ENCODE results near the gene EIPR1. TPM values are rescaled to one million over a fixed set of nuclear protein-coding genes. Genes with fewer than 3 reads are reported as not detected.
A peak's percentile ranks its signal among the peaks of the same experiment; 100 is the strongest.

The EIPR1 gene
- total and polyA plus RNA-seq, 2 experiments from 2014 or later: 17.4 to 46.3 TPM

GRCh38 chr2:3282056-3282998, 95.3 kb downstream of the EIPR1 start:
- H3K4me3 Mint-ChIP-seq: no peak overlapping the region
- H3K36me3 Mint-ChIP-seq (ENCODE audit: low read depth): peaks cover 10% of the 10 kb centered on the region
- ATAC-seq (peak; percentile 27), DNase-seq (ENCODE audit: low spot score) (no peak)
- Histone ChIP-seq H3K36me3 (ENCODE audit: insufficient read depth) (no peaks in the 10 kb centered on the region), H3K9me2 (ENCODE audit: insufficient read depth) (no peaks in the 10 kb centered on the region), H2AFZ (no peak overlapping the region), H4K20me1 (replicated peaks; ENCODE audit: insufficient read depth) (peaks cover 3% of the 10 kb centered on the region; the same call in 1 of the 2 replicates), H3K4me3 (no peak overlapping the region), H3K4me1 (ENCODE audit: insufficient read depth) (no peaks in the 10 kb centered on the region), H3K27me3 (ENCODE audit: insufficient read depth) (no peaks in the 10 kb centered on the region), H3F3A (replicated peaks; ENCODE audit: low read depth) (no peaks in the 10 kb centered on the region), H3K79me2 (replicated peaks; ENCODE audit: insufficient read depth) (peaks cover 4% of the 10 kb centered on the region), H3K4me2 (no peak overlapping the region), H3K27ac (ENCODE audit: low read depth) (no peak overlapping the region)
- peaks cover 4% of the 10 kb centered on the region; the same call in 2 of the 3 replicates for H3K9me3 Mint-ChIP-seq
- no peak overlapping the region for H3K27ac Mint-ChIP-seq
- no peak for TF ChIP-seq ETS1 (IDR thresholded peaks at IDR 0.05)
- no peak for TF ChIP-seq JUNB (IDR thresholded peaks at IDR 0.05; ENCODE audit: unreplicated experiment)
- TF ChIP-seq STAT1 (IDR thresholded peaks at IDR 0.05; ENCODE audit: unreplicated experiment): no peak
- TF ChIP-seq EZH2phosphoT487 (IDR thresholded peaks at IDR 0.05; ENCODE audit: unreplicated experiment): no peak
- TF ChIP-seq ZNF462 (CRISPR knock-in tag; IDR thresholded peaks at IDR 0.05): no peak
- no peak for TF ChIP-seq ZNF331 (CRISPR knock-in tag; IDR thresholded peaks at IDR 0.05; ENCODE audit: low read depth)
- no peak for TF ChIP-seq POLR2AphosphoS5 (IDR thresholded peaks at IDR 0.05; ENCODE audit: low read depth)
- TF ChIP-seq REST (IDR thresholded peaks at IDR 0.05; ENCODE audit: unreplicated experiment): no peak
- TF ChIP-seq CREB1 (CRISPR knock-in tag; IDR thresholded peaks at IDR 0.05; ENCODE audit: low read depth): no peak
- no peak for TF ChIP-seq ZNF114 (CRISPR knock-in tag; IDR thresholded peaks at IDR 0.05)
- no peak for TF ChIP-seq EZH2 (IDR thresholded peaks at IDR 0.05; ENCODE audit: low read depth, unreplicated experiment)
- TF ChIP-seq NANOG (IDR thresholded peaks at IDR 0.05; ENCODE audit: borderline replicate concordance): no peak
- no peak for TF ChIP-seq CTCF (conservative IDR thresholded peaks at IDR 0.05; ENCODE audit: low read depth in 2 of 2)
- H3K27me3 Mint-ChIP-seq (ENCODE audit: insufficient read depth, low read depth, poor library complexity): peaks cover 5% of the 10 kb centered on the region
- H3K4me1 Mint-ChIP-seq: peaks cover 15% of the 10 kb centered on the region
